ENCODE data around the gene GPATCH8.
"Not testable (repeated sequence)": the region's sequence is repeated elsewhere in the genome, so short reads cannot be mapped to it uniquely, and the experiment has no call there.

Gene GPATCH8

GRCh38 chr17:44374306-44375195 lies 128.7 kb downstream of the GPATCH8 start:
- Histone ChIP-seq H3K27ac (ENCODE audit: low read depth, low read length, severe bottlenecking) (no peak overlapping the region), H3K4me1 (ENCODE audit: control insufficient read depth, insufficient read depth, low read length, poor library complexity, severe bottlenecking) (no peaks in the 10 kb centered on the region), H3K36me3 (ENCODE audit: control insufficient read depth, insufficient read depth, low read length) (no peaks in the 10 kb centered on the region), H3K4me3 (ENCODE audit: extremely low read depth, insufficient read depth, low read length, poor library complexity, severe bottlenecking) (no peak overlapping the region), H3K9me3 (ENCODE audit: control insufficient read depth, low read length) (no peaks in the 10 kb centered on the region)
- WGBS, 2 experiments (ENCODE audit: insufficient coverage in 2 of 2) = 56 to 68% methylated on average over 9 to 18 of the region's 31 CpGs

GRCh38 chr17:44372036-44372435 lies 131.2 kb downstream of the GPATCH8 start:
- H3K27ac ChIP-seq (ENCODE audit: low read depth, low read length, severe bottlenecking) = no peak overlapping the region
- no peak overlapping the region for H3K4me3 ChIP-seq (ENCODE audit: extremely low read depth, insufficient read depth, low read length, poor library complexity, severe bottlenecking)
- no peaks in the 10 kb centered on the region for H3K9me3 ChIP-seq (ENCODE audit: control insufficient read depth, low read length)
- no peaks in the 10 kb centered on the region for H3K36me3 ChIP-seq (ENCODE audit: control insufficient read depth, insufficient read depth, low read length)
- 86 to 94% methylated on average over 4 to 8 of the region's 10 CpGs for WGBS, 2 experiments (ENCODE audit: insufficient coverage in 2 of 2)
- no peaks in the 10 kb centered on the region for H3K4me1 ChIP-seq (ENCODE audit: control insufficient read depth, insufficient read depth, low read length, poor library complexity, severe bottlenecking)

- H3K4me3 ChIP-seq (ENCODE audit: extremely low read depth, insufficient read depth, low read length, poor library complexity, severe bottlenecking); H3K36me3 ChIP-seq (ENCODE audit: control insufficient read depth, insufficient read depth, low read length); H3K4me1 ChIP-seq (ENCODE audit: control insufficient read depth, insufficient read depth, low read length, poor library complexity, severe bottlenecking); H3K27ac ChIP-seq (ENCODE audit: low read depth, low read length, severe bottlenecking); H3K9me3 ChIP-seq (ENCODE audit: control insufficient read depth, low read length): not testable (repeated sequence)
- 69 to 74% methylated on average over 10 of the region's 17 CpGs for WGBS, 2 experiments (ENCODE audit: insufficient coverage in 2 of 2)
Observed at GRCh38 chr17:44369414-44370023, 133.7 kb downstream of the GPATCH8 start.

- H3K9me3 ChIP-seq (ENCODE audit: control insufficient read depth, low read length); H3K36me3 ChIP-seq (ENCODE audit: control insufficient read depth, insufficient read depth, low read length); H3K4me1 ChIP-seq (ENCODE audit: control insufficient read depth, insufficient read depth, low read length, poor library complexity, severe bottlenecking); H3K4me3 ChIP-seq (ENCODE audit: extremely low read depth, insufficient read depth, low read length, poor library complexity, severe bottlenecking); H3K27ac ChIP-seq (ENCODE audit: low read depth, low read length, severe bottlenecking): not testable (repeated sequence)
- WGBS, 2 experiments (ENCODE audit: insufficient coverage in 2 of 2) = 96 to 97% methylated on average over 17 to 33 of the region's 42 CpGs
Observed at GRCh38 chr17:44368391-44369243, 134.6 kb downstream of the GPATCH8 start.

GRCh38 chr17:44367231-44367979 lies 135.8 kb downstream of the GPATCH8 start:
- Histone ChIP-seq H3K36me3 (ENCODE audit: control insufficient read depth, insufficient read depth, low read length) (no peaks in the 10 kb centered on the region), H3K4me1 (ENCODE audit: control insufficient read depth, insufficient read depth, low read length, poor library complexity, severe bottlenecking) (peaks cover 4% of the 10 kb centered on the region), H3K4me3 (ENCODE audit: extremely low read depth, insufficient read depth, low read length, poor library complexity, severe bottlenecking) (no peak overlapping the region), H3K27ac (ENCODE audit: low read depth, low read length, severe bottlenecking) (no peak overlapping the region), H3K9me3 (ENCODE audit: control insufficient read depth, low read length) (no peaks in the 10 kb centered on the region)
- WGBS, 2 experiments (ENCODE audit: insufficient coverage in 2 of 2) = 89 to 92% methylated on average over 7 of the region's 7 CpGs

- not testable (repeated sequence) for H3K9me3 ChIP-seq (ENCODE audit: control insufficient read depth, low read length); H3K27ac ChIP-seq (ENCODE audit: low read depth, low read length, severe bottlenecking); H3K36me3 ChIP-seq (ENCODE audit: control insufficient read depth, insufficient read depth, low read length); H3K4me3 ChIP-seq (ENCODE audit: extremely low read depth, insufficient read depth, low read length, poor library complexity, severe bottlenecking)
- WGBS, 2 experiments (ENCODE audit: insufficient coverage in 2 of 2) = 75 to 98% methylated on average over 4 to 5 of the region's 5 CpGs
- peaks cover 18% of the 10 kb centered on the region for H3K4me1 ChIP-seq (ENCODE audit: control insufficient read depth, insufficient read depth, low read length, poor library complexity, severe bottlenecking)
Observed at GRCh38 chr17:44365051-44365450, 138.2 kb downstream of the GPATCH8 start.

GRCh38 chr17:44363613-44364159 lies 139.5 kb downstream of the GPATCH8 start, which contains the start of gene FAM171A2:
Gene FAM171A2 (minus strand): TSS chr17:44363853. CDS start chr17:44363714, 139 bp downstream.
- Histone ChIP-seq H3K36me3 (ENCODE audit: control insufficient read depth, insufficient read depth, low read length) (peaks cover 4% of the 10 kb centered on the region), H3K4me3 (ENCODE audit: extremely low read depth, insufficient read depth, low read length, poor library complexity, severe bottlenecking) (peak within 1 kb of the TSS; percentile 86), H3K27ac (ENCODE audit: low read depth, low read length, severe bottlenecking) (peak within 1 kb of the TSS; percentile 16), H3K9me3 (ENCODE audit: control insufficient read depth, low read length) (no peaks in the 10 kb centered on the region), H3K4me1 (ENCODE audit: control insufficient read depth, insufficient read depth, low read length, poor library complexity, severe bottlenecking) (peaks cover 18% of the 10 kb centered on the region)
- WGBS, 2 experiments (ENCODE audit: insufficient coverage in 2 of 2) = 0% methylated on average over 36 to 40 of the region's 63 CpGs

GRCh38 chr17:44362949-44363612 lies 140.1 kb downstream of the GPATCH8 start:
- H3K27ac ChIP-seq (ENCODE audit: low read depth, low read length, severe bottlenecking) = peak overlapping the region; percentile 16
- peak overlapping the region; percentile 86 for H3K4me3 ChIP-seq (ENCODE audit: extremely low read depth, insufficient read depth, low read length, poor library complexity, severe bottlenecking)
- 0% methylated on average over 14 to 31 of the region's 45 CpGs for WGBS, 2 experiments (ENCODE audit: insufficient coverage in 2 of 2)
- H3K4me1 ChIP-seq (ENCODE audit: control insufficient read depth, insufficient read depth, low read length, poor library complexity, severe bottlenecking) = peaks cover 18% of the 10 kb centered on the region
- peaks cover 5% of the 10 kb centered on the region for H3K36me3 ChIP-seq (ENCODE audit: control insufficient read depth, insufficient read depth, low read length)
- no peaks in the 10 kb centered on the region for H3K9me3 ChIP-seq (ENCODE audit: control insufficient read depth, low read length)

GRCh38 chr17:44362459-44362948 lies 140.7 kb downstream of the GPATCH8 start:
- WGBS, 2 experiments (ENCODE audit: insufficient coverage in 2 of 2) = 17% methylated on average over 2 of the region's 11 CpGs; no CpG with 5 or more reads in 1 of the 2 experiments
- peaks cover 8% of the 10 kb centered on the region for H3K36me3 ChIP-seq (ENCODE audit: control insufficient read depth, insufficient read depth, low read length)
- H3K4me1 ChIP-seq (ENCODE audit: control insufficient read depth, insufficient read depth, low read length, poor library complexity, severe bottlenecking) = peaks cover 18% of the 10 kb centered on the region
- no peaks in the 10 kb centered on the region for H3K9me3 ChIP-seq (ENCODE audit: control insufficient read depth, low read length)
- no peak overlapping the region for H3K27ac ChIP-seq (ENCODE audit: low read depth, low read length, severe bottlenecking)
- H3K4me3 ChIP-seq (ENCODE audit: extremely low read depth, insufficient read depth, low read length, poor library complexity, severe bottlenecking) = peak overlapping the region; percentile 86
